ENCODE measurements around the gene ZNF471.

ZNF471 gene

DNA sequence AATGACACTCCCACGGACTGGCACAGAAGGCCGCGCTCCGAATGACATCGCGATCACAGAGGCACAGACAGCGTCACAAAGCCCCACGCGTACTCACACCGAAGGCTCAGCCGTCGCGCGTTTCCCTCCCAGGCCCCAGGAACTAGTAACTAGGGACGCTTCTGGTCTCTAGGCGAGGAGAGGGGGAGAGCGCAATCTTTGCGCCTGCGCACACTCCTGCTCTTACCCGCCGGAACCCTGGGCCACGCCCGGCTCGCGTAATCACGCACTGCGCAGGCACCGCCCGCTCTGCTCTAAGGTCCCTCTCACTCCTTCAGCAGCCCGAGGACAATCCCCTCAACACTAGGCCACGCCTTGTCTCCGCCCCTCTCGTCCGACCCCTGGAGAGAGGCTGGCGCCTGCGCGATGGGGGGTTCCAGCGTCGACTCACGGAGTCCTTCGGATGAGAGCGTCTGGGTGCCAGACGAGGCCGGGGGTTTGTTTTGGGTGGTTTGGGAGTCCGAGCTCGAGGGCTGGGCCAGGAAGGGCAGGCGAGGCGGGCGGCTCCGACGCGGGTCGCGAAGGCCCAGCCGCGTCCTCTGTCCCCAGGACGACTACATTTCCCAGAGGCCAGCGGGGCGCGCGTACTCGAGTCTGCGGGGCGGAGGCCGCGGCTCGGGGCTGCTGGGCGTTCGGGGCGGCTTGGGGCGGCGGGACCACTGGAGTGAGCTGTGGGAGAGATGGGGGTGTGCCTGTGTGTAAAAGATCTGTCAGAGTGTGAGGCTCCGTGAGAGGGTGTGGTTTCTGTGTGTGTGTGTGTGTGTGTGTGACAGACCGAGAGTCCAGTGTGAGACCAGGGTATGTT is at the start of gene ZNF471:
ZNF471 (plus strand) TSS at position 410 of the 844 bp plus-strand sequence. CDS start 3,717 bp downstream, outside the sequence.
- peak; percentile 55 to 63 for DNase-seq

DNA sequence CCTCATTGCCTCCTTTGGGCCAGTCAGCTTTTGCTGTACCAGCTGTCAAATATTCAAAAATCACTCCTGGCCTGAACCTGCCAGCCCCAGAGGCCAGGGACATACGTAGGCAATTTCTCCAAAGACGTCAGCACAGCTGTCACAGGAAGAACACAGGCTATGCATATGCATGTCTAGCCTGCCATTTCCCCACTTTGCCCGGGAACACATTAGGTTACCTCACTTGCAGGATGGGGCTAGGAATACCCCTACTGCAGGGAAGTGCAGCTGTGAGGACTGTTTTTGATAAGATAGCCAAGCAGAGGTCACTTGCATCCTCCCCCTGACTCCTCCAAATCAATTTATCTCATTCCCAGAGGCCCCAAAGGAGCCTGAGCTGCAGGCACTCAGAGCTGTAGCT is 33.3 kb upstream of the ZNF471 start:
- no peak for DNase-seq

DNA sequence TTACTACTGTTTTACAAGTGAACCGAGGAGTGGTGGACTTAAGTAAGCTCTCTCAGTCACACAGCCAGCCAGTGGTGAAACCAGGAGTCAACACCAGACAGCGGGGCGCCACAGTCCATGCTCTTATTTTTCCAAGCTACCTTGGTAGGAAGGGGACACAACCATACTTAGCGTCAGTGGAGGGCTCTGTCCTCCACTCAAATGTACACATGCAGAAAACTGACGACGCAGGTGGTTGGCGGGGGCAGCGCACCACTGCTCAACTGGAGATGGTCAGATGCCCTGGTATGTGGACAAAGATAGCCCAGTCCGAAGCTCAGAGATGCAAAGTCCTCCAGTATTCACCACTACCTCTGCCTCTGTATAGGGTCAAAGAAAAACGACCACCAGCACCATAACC is 31.6 kb upstream of the ZNF471 start:
- no peak for DNase-seq

DNA sequence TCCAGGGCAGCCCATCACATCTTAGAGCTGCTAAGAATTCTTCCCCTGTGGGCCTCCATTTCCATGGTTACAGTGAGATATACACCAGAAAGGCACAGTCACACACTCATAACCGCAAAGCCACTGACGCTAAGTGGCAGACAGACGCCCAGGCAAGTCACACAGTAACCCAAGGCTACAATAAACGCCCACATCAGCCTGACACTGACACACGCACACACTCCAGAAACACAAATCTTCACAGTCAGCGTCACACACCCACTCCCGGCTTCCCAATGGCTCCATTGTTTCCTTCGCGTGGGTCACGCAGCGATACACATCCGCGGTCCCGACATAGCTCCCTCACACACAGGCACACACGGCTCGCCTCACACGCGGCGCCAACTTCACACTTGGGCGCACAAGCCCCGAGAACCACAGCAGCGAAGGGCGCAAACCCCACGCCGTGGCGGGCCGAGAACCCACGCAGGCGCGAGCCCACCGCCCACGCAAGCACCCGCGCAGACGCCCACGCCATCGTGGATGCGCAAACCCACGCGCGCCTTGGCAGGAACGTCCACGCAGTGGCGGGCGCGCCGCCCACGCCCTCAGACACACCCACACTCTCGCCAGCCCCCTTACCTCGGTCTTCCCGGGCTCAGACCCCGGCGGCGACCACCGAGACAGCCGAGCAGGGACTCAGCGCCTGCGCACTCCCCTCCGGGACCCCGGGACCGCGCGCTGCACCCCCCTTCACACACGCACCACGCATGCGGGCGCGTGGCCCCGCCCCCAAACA is 30.8 kb upstream of the ZNF471 start, which contains the start of gene ZNF667:
ZNF667 (minus strand) TSS at position 695 of the 778 bp plus-strand sequence. CDS start 14,975 bp downstream, outside the sequence.
- DNase-seq = peak in 1 of 2 donors; percentile 0

DNA sequence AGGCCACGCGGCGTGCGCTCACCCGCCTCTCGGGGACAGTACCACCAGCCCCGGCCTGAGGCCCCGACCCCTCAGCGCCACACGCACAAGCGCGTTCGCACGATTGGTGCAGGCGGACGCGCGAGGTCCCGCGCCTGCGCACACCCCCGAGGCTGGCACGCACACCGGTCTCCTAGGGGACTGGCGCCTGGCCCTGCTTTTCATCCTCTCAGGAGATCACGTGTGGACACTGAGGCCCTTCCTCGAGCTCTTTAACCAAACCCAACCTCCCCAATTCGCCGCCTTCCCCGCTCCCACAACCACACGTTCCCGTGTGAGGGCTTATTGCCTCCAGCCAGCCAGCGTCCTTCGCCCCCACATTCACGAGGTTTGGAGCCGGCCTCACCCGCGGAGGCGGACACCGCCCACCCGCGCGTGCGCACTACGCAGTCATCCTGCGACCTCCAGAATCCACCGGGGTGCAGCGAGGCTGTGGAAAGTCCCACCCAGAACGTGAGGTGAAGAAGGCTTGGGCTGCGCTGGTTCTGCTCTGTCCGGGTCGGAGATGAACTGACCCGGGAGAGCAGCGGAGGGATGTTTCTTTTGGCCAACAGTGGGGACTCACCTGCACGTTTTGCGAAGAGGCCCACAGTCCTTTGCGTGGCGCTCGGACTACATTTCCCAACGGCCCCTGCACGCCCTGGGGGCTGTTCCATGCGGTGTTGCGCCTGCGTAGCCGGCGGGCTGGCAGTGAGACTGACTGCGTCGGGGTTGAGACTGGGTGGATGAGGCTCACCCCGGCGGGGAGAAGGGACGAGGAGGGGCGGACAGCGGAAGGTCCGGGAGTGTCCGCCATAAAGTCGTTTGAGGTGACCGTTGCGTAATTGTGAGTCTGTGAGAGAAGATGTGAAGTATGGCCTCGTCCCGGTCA is 30.0 kb upstream of the ZNF471 start:
- DNase-seq = peak; percentile 7 to 47

DNA sequence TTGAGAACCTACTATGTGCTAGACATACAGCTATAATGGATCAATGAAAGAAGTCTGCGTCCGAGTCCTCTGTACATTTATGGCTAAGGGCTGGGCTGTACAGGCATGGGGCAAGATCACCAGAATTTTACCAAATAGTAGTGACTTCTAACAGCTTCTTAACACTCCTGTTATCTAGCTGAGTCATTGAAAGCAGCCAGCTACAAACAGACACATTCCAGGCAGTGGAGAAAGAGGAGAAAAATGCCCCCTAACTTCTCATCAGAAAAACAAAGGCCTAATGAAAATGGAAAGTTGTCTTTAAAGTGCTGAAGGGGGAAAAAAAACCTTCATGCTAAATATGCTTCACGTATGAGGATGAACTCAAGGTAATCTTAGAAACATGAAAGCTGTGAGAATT is 16.3 kb upstream of the ZNF471 start:
- DNase-seq = no peak

DNA sequence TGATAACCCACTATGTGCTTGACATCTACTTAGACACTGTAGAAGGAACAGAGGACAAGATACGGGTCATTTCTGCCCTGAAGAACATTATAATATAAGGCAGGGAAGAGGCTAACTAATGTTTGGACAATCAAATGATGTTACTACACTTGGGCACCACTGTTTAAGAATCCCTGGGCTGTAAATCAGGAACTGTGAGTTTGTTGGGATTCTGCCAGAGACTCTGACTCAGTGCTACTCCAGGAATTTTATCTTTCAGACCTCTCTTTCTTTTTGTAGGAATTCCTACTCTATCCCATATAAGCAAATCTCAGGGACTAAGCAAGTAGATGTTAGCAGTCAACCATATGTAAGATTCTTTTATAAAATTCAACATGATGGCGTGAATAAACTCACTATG is 3.1 kb upstream of the ZNF471 start:
- no peak for DNase-seq

DNA sequence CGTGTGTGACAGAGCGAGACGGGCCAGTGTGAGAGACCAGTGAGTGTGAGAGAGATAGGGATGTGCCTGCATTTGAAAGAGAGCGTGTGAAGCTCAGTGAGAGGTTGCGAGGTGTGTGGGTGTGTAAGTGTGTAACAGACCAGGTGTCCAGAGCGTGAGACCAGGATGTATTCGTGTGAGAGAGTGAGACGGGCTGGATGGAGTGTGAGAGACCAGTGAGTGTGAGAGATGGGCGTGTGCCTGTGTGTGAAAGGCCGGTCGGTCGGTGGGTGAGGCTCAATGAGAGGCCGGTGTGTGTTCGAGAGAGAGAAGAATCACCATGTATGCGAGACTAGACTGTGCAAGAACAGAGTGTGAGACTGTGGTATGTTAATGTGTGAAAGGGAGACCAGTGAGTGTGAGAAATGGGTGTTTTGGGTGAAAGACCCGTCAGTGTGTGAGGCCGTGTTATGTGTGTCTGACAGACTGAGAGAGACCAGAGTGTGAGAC is 679 bp downstream of the ZNF471 start:
- DNase-seq = peak in 1 of 2 donors; percentile 0

DNA sequence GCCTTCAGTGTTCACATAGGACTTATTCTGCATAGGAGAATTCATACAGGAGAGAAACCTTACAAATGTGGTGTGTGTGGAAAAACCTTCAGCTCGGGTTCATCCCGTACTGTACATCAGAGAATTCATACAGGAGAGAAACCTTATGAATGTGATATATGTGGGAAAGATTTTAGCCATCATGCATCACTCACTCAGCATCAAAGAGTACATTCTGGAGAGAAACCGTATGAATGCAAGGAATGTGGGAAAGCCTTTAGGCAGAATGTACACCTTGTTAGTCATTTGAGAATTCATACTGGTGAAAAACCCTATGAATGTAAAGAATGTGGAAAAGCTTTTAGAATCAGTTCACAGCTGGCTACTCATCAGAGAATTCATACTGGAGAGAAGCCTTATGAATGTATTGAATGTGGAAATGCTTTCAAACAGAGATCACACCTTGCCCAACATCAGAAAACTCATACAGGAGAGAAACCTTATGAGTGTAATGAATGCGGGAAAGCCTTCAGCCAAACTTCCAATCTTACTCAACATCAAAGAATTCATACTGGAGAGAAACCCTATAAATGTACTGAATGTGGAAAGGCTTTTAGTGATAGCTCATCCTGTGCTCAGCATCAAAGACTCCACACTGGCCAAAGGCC is 17.7 kb downstream of the ZNF471 start:
- no peak for DNase-seq

DNA sequence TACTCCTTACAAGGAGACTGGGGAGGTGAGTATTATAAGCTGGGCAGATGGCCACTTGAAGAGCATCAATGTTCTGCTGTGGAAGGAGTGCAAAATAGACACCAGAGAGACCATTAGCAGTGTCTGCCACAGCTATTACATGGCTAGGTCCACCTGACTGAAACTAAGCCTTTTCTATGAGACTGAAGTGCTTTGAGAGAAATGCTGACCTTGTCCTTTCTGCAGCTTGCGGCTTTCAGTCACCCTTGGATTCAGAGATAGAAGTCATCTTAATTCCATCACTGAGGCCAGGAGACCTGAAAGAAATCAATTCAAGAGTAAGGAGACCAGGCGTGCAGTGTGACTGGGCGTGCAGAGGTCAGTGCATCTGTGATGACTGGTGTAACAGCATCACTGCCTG is 29.8 kb downstream of the ZNF471 start:
- no peak for DNase-seq

DNA sequence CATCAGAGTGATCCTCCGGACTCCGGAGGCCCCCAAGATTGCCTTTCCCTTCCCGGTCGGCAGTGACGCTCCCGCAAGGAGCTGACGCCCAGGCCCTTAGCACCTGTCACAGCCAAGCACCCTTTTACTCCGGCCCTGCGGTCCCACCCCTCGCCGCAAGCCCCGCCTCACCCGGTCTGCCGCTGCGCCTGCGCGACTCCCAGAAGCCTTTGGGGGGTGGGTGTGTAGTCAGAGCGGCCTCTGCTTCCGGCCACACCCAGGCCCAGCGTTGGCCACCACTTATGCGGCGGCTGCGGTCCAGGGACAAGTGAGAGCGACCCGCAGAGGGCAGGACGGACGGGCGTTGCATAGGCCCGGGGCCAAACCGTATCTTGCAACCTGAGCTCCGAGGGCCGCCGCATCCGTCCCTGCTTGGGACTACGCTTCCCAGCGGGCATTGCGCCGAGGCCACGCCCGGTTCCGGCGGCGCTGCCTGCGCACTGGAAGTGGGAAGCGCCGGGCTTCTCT is 30.7 kb downstream of the ZNF471 start:
- peak; percentile 78 to 79 for DNase-seq

DNA sequence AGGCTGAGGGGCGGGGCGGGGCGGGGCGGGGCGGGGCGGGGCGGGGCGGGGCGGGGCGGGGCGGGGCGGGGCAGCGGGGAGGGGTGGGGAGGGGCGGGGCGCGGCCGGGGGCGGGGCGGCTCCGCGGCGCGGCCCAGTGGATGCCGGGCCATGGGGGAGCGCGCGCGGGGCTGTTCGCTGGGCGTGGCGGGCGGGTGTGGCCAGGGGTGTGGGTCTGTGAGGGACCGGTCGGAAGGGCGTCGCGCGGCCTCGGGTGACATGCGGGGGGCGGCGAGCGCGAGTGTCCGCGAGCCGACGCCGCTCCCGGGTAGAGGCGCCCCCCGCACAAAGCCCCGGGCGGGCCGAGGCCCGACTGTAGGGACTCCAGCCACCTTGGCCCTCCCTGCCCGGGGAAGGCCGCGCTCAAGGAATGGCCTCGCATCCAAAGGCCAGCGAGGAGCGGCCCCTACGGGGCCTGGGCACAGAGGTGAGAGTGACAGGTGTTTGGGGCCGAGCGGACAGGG is 31.2 kb downstream of the ZNF471 start, which contains the start of gene ZFP28:
ZFP28 (plus strand) TSS at position 188 of the 503 bp plus-strand sequence; CDS start at position 259, 71 bp downstream.
- DNase-seq = peak; percentile 56 to 63

DNA sequence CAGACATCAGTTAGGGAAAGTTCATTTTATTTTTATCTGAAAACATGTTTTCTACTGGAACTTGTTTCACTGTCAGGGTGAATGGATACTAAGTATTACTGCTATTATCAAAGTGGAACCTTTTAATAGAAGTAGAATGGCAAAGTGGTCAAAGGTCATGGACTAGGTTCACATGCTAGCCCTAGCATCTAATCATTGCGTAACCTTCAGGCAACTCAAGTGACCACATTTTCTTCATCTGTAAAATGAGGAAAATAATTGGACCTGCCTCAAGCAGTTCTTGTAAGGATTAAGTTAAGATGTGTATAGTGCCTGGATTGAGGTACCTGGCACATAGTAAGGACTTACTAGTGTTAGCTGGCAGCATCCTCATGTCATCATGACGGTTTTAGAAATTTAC is 36.1 kb downstream of the ZNF471 start:
- DNase-seq = no peak

DNA sequence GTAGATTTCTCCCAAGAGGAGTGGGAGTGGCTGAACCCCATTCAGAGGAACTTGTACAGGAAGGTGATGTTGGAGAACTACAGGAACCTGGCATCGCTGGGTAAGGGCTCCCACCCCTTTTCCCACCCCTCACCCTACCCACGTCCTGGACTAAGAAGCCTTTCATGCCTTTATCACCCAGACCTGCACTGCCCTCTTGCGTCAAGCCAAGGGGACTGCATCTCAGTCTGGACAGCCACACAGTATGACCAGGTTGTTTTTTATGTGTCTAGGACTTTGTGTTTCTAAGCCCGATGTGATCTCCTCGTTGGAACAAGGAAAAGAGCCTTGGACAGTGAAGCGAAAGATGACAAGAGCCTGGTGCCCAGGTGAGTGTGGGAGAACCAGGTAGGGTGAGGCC is 39.9 kb downstream of the ZNF471 start:
- no peak for DNase-seq

DNA sequence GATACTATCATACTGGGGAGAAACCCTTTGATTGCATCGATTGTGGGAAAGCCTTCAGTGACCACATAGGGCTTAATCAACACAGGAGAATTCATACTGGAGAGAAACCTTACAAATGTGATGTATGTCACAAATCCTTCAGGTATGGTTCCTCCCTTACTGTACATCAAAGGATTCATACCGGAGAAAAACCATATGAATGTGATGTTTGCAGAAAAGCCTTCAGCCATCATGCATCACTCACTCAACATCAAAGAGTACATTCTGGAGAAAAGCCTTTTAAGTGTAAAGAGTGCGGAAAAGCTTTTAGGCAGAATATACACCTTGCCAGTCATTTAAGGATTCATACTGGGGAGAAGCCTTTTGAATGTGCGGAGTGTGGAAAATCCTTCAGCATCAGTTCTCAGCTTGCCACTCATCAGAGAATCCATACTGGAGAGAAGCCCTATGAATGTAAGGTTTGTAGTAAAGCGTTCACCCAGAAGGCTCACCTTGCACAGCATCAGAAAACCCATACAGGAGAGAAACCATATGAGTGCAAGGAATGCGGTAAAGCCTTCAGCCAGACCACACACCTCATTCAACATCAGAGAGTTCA is 46.7 kb downstream of the ZNF471 start:
- DNase-seq = no peak

DNA sequence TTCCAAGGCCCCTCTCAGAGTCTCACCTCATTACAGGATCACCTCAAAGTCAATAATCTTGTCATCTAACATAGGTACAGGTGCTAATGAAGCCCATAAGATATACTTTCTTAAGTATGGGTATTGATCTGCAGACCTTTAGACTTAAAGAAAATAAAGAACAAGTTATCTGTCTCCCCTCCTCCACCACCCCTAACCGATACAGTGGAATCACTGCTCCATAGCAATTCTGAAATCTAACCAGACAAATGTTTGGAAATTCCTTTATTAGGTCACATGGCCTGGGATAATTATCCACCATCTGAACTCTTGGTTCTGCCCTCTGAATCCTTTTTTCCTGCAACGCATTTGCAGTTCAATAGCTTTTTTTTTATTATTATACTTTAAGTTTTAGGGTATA is 55.1 kb downstream of the ZNF471 start:
- DNase-seq = no peak

DNA sequence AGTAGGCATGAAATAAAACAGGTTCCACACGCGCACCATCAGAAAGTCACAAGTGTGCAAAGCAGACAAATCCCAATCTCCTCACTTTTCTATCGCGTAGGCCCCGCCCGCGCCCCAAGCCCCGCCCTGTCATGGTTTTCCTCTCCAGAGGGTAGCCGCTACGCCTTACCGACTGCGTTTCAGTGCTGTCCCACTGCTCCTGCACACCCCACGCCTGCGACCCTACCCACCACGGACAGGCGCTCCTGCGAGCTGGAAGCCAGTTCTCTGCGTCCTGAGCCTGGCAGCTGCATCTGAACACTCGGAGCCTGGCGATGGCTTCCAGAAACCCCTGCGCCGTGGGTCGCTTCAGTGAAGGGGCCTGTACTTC is 59.2 kb downstream of the ZNF471 start:
- DNase-seq = peak; percentile 41 to 48

DNA sequence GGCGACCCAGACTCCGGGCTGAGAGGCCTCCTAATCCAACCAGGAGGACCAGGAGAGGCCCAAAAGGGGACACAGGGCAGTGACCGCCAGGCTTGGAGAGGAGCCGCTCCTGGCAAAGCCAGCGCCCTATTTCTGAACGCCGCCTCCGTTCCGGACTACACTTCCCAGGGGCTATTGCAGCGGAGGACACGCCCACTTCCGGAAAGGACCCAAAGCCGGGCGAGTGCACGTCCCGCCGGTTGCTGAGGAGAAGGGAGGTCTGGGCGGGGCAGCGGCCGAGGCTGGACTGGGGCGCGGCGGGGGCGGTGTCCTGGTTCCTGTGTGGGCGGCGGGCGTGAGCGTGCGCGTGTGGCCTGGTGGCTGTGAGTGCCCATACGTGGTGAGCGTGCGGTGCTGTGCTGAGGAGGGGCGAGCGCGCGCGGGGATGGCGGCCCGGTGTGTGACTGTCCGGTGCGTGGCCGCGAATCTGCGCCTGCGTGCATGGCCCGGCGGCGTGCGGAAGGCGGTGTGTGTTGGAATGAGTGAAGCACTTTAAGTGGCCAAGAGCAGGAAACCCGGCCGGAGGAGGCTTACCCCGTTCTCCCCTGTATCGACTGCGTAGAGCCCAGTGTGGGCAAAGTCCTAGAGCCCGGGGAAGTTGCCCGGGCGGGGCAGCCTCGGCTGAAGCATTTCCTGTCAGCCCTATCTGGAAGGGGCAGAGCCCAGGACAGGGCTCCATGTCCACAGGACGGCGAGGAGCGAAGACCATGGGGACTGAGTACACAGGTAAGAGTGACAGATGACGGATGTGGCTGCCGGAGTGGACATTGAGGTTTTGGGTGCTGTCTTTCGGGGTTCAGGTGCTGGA is 59.8 kb downstream of the ZNF471 start, which contains the start of gene ZNF470:
ZNF470 (plus strand) TSS at position 195 of the 847 bp plus-strand sequence. CDS start 2,844 bp downstream, outside the sequence.
- peak; percentile 81 to 86 for DNase-seq

DNA sequence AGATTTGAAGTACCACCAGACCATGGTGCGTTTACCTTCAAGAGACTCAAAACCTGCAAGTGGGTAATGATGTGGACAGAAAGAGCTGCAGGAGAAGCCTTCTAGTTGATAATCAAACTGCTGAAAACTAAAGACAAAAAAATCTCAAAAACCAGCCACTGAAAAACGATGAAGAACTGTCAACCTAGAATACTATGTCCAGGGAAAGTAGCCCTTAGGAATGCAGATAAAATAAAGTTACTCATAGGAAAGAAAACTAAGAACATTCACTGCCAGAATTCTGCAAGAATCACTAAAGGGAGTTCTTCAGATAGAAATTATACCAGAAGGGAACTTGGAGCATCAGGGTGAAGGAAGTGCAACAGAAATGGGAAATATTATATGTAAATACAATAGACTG is 64.9 kb downstream of the ZNF471 start:
- no peak for DNase-seq

DNA sequence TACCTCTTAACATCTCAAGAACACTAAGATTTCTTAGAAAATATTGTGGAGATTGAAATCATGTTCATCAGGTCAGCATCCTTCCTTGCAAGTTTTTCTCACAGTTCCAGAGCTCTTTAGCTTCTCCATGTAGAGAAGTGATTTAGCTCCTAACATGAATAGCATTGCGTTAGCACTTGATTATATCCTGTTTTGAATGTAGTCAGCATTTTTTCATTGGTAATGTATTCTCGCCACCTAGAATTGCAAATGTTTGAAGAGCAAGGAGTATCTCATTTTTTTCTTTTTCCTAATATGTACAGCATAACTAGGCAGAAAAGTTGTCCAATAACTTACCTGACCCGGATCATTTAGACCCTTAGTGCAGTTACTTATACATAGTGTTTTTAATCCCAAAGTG is 66.3 kb downstream of the ZNF471 start:
- no peak for DNase-seq

Data from stimulated activated CD4-positive, alpha-beta T cell treated with anti-CD3 and anti-CD28 coated beads, Interleukin-2, amount 100 ng/mL, for 48 hours (primary cell).